H1 (cell line): ENCODE data around the gene SYNRG. TPM values are rescaled to one million over a fixed set of nuclear protein-coding genes. Genes with fewer than 3 reads are reported as not detected.

Experiments
- CTCF ChIA-PET: fragments of 300-600 bp; sonication (Branson Sonifier 250); formaldehyde crosslinking; loops from one replicate; lab custom pipeline; 2021; ENCODE audit not compliant: partially characterized antibody; lab: Charles Lee
- POLR2A ChIA-PET: fragments of 300-600 bp; sonication (Branson Sonifier 250); formaldehyde crosslinking; loops from one replicate; lab custom pipeline; 2021; ENCODE audit warnings: inconsistent platforms; ENCODE audit not compliant: partially characterized antibody; lab: Charles Lee
- DNase-seq, 2 experiments: peaks; one replicate each; pipeline versions ENCODE4 v3.0.0 to v3.0.0-alpha.2; 2010 to 2022; ENCODE audit warnings: low spot score in 2 of 2, low read depth in 1 of 2, mixed read lengths in 1 of 2
- FAIRE-seq: peaks from 2 replicates; lab custom pipeline; 2011; peaks lifted over from hg19 to GRCh38; lab: Jason Lieb, UNC
- H2AFZ ChIP-seq: 2 replicates; pipeline ENCODE4 v1.8.1; 2012; ENCODE audit warnings: low read length, inconsistent platforms
- H2AK5ac ChIP-seq: 2 replicates; pipeline ENCODE4 v1.6.1; 2013; ENCODE audit warnings: low read depth, low read length
- H2BK120ac ChIP-seq: replicated peaks from 2 replicates; pipeline ENCODE3; 2013; ENCODE audit warnings: low read depth, low read length, inconsistent platforms
- H2BK12ac ChIP-seq: 2 replicates; pipeline ENCODE4 v1.6.1; 2013; ENCODE audit warnings: low read depth, low read length
- H2BK15ac ChIP-seq: 2 replicates; pipeline ENCODE4 v1.6.1; 2013; ENCODE audit warnings: low read length
- H2BK20ac ChIP-seq: 2 replicates; pipeline ENCODE4 v1.6.1; 2013; ENCODE audit warnings: low read length
- H2BK5ac ChIP-seq: 2 replicates; pipeline ENCODE4 v1.6.1; 2013; ENCODE audit warnings: low read depth, low read length
- H3K14ac ChIP-seq: 2 replicates; pipeline ENCODE4 v1.6.1; 2013; ENCODE audit warnings: inconsistent platforms; ENCODE audit not compliant: insufficient read length
- H3K18ac ChIP-seq: 2 replicates; pipeline ENCODE4 v1.6.1; 2013; ENCODE audit warnings: low read length; ENCODE audit errors: extremely low read depth
- H3K23ac ChIP-seq: 2 replicates; pipeline ENCODE4 v1.6.1; 2013; ENCODE audit warnings: inconsistent platforms; ENCODE audit not compliant: insufficient read length
- H3K23me2 ChIP-seq: 2 replicates; pipeline ENCODE4 v1.6.1; 2013; ENCODE audit warnings: low read depth, low read length
- H3K27ac ChIP-seq: 2 replicates; pipeline ENCODE4 v1.6.1; 2011; ENCODE audit warnings: low read depth, low read length, inconsistent platforms
- H3K27me3 ChIP-seq, 4 experiments: replicated peaks in 1 of 4; 1 replicate in 1 of 4; 2 replicates in 3 of 4; pipeline versions ENCODE4 v1.6.1 to v1.8.1; 2011 to 2013; ENCODE audit warnings: low read length in 3 of 4, mild to moderate bottlenecking in 3 of 4, inconsistent platforms in 2 of 4, mixed read lengths in 2 of 4, moderate library complexity in 1 of 4; ENCODE audit not compliant: control insufficient read depth in 3 of 4, insufficient read depth in 3 of 4; ENCODE audit errors: extremely low read depth in 1 of 4
- H3K36me3 ChIP-seq, 4 experiments: 2 replicates each; pipeline versions ENCODE4 v1.6.1 to v1.8.1; 2011 to 2013; ENCODE audit warnings: mild to moderate bottlenecking in 4 of 4, low read length in 3 of 4, moderate library complexity in 2 of 4, control low read depth in 1 of 4, inconsistent platforms in 1 of 4; ENCODE audit not compliant: insufficient read depth in 4 of 4, control insufficient read depth in 2 of 4
- H3K4ac ChIP-seq: replicated peaks from 2 replicates; pipeline ENCODE3; 2013; ENCODE audit warnings: low read length, low read depth, mixed read lengths, inconsistent platforms; ENCODE audit not compliant: insufficient read length
- H3K4me1 ChIP-seq, 4 experiments: replicated peaks in 1 of 4; 1 replicate in 1 of 4; 2 replicates in 3 of 4; pipeline versions ENCODE4 v1.6.1 to v1.8.1; 2011 to 2013; ENCODE audit warnings: low read length in 3 of 4, inconsistent platforms in 2 of 4, mixed read lengths in 1 of 4; ENCODE audit not compliant: insufficient read depth in 4 of 4, control insufficient read depth in 3 of 4
- H3K4me2 ChIP-seq, 2 experiments: 2 replicates each; pipeline versions ENCODE4 v1.6.1 to v1.8.1; 2011 to 2013; ENCODE audit warnings: low read depth in 2 of 2, low read length in 2 of 2, control low read depth in 1 of 2, inconsistent platforms in 1 of 2, mild to moderate bottlenecking in 1 of 2; ENCODE audit not compliant: insufficient read depth in 1 of 2
- H3K4me3 ChIP-seq, 4 experiments: fragments of 200-600, 300-600 bp in 1 of 4; sonication (generic), shearing (Covaris generic), sonication (Bioruptor Twin) in 1 of 4; 2 replicates each; pipeline versions ENCODE4 v1.5.1 to v1.8.1; 2011 to 2016; ENCODE audit warnings: low read length in 4 of 4, low read depth in 3 of 4, control low read depth in 2 of 4, inconsistent platforms in 2 of 4, mild to moderate bottlenecking in 2 of 4, mixed read lengths in 1 of 4, moderate library complexity in 1 of 4; ENCODE audit not compliant: insufficient read depth in 2 of 4; ENCODE audit errors: extremely low read depth in 1 of 4
- H3K56ac ChIP-seq: replicated peaks from 2 replicates; pipeline ENCODE3; 2013; ENCODE audit warnings: low read depth, mild to moderate bottlenecking, mixed read lengths, low read length, inconsistent platforms; ENCODE audit not compliant: insufficient read length
- H3K79me1 ChIP-seq: 2 replicates; pipeline ENCODE4 v1.6.1; 2013; ENCODE audit warnings: low read depth, low read length, control low read depth
- H3K79me2 ChIP-seq, 2 experiments: 2 replicates each; pipeline versions ENCODE4 v1.6.1 to v1.8.1; 2012 to 2013; ENCODE audit warnings: low read length in 2 of 2, mild to moderate bottlenecking in 2 of 2, inconsistent platforms in 1 of 2; ENCODE audit not compliant: insufficient read depth in 2 of 2, control insufficient read depth in 1 of 2
- H3K9ac ChIP-seq, 4 experiments: replicated peaks in 1 of 4; 1 replicate in 1 of 4; 2 replicates in 3 of 4; pipeline versions ENCODE4 v1.6.1 to v1.8.1; 2011 to 2013; ENCODE audit warnings: low read depth in 3 of 4, low read length in 3 of 4, control low read depth in 2 of 4, mild to moderate bottlenecking in 2 of 4, moderate library complexity in 2 of 4, inconsistent platforms in 1 of 4; ENCODE audit errors: extremely low read depth in 1 of 4
- H3K9me3 ChIP-seq, 2 experiments: 2 replicates each; pipeline versions ENCODE4 v1.6.1 to v1.8.1; 2012 to 2013; ENCODE audit warnings: mild to moderate bottlenecking in 2 of 2, moderate library complexity in 2 of 2, control low read depth in 1 of 2, inconsistent platforms in 1 of 2, low read depth in 1 of 2, low read length in 1 of 2, mixed read lengths in 1 of 2; ENCODE audit not compliant: insufficient read depth in 2 of 2
- H4K20me1 ChIP-seq, 2 experiments: replicated peaks in 1 of 2; 2 replicates each; pipeline versions ENCODE3 to v1.8.1; 2011 to 2013; ENCODE audit warnings: inconsistent platforms in 2 of 2, low read length in 2 of 2, mild to moderate bottlenecking in 1 of 2; ENCODE audit not compliant: insufficient read depth in 2 of 2, control insufficient read depth in 1 of 2
- H4K5ac ChIP-seq: 2 replicates; pipeline ENCODE4 v1.6.1; 2013; ENCODE audit warnings: low read length, low read depth, mixed read lengths, inconsistent platforms; ENCODE audit not compliant: insufficient read length
- H4K8ac ChIP-seq: 2 replicates; pipeline ENCODE4 v1.8.0; 2013; ENCODE audit warnings: mild to moderate bottlenecking, moderate library complexity, low read length, inconsistent platforms; ENCODE audit not compliant: insufficient read depth; ENCODE audit errors: extremely low read depth
- H4K91ac ChIP-seq: replicated peaks from 2 replicates; pipeline ENCODE3; 2013; ENCODE audit warnings: low read length, mixed read lengths, inconsistent platforms; ENCODE audit not compliant: insufficient read length
- BCL11A ChIP-seq, 2 experiments: IDR thresholded peaks; one replicate each; pipeline ENCODE4 v1.6.1; 2011; ENCODE audit warnings: low read depth in 2 of 2, low read length in 2 of 2, mild to moderate bottlenecking in 2 of 2
- whole genome bisulfite sequencing, 2 experiments: shearing (Covaris generic) in 1 of 2; methylation state at CpG; one replicate each; pipeline versions ENCODE4 v1.1.6 to v1.1.7; 2013 to 2015; ENCODE audit warnings: low lambda C conversion rate in 2 of 2, mixed read lengths in 2 of 2, inconsistent platforms in 1 of 2, low coverage in 1 of 2, missing lambda C conversion rate in 1 of 2; ENCODE audit not compliant: insufficient replicate concordance in 2 of 2, insufficient coverage in 1 of 2, insufficient read length in 1 of 2; ENCODE audit errors: extremely low coverage in 1 of 2, missing lambda C conversion rate in 1 of 2; 5-methylcytosine and 5-hydroxymethylcytosine counted together
- polyA plus RNA-seq, 7 experiments: library from polyadenylated mRNA; depleted of rRNA in 3 of 7; stranded (reverse) in 5 of 7; unstranded in 2 of 7; fragments of >200 nt in 5 of 7; fragments of 200-250 nt in 2 of 7; gene quantifications; 1 replicate in 5 of 7; 2 replicates in 1 of 7; 4 replicates in 1 of 7; pipeline versions ENCODE4 v1.2.1 to v1.2.3, GENCODE V29; 2011 to 2013; ENCODE audit warnings: missing spikeins in 2 of 7, mixed read lengths in 2 of 7
- total RNA-seq: library from RNA; stranded (reverse); fragmentation: NEBNext Ultra II Directional; extraction: Animal tissue kit (Norgen Biotek cat#: 25700); gene quantifications from 2 replicates; pipeline ENCODE4 v1.2.1, GENCODE V29; 2021
- TF ChIP-seq, protein P1 (sequence below), 3 experiments: IDR thresholded peaks; 1 replicate in 2 of 3; 2 replicates in 1 of 3; pipeline versions ENCODE4 v1.5.1 to v1.6.1; 2011; ENCODE audit warnings: low read length in 3 of 3, mild to moderate bottlenecking in 3 of 3, inconsistent platforms in 2 of 3, low read depth in 1 of 3, moderate library complexity in 1 of 3; ENCODE audit not compliant: insufficient read depth in 1 of 3; ENCODE audit errors: control extremely low read depth in 1 of 3

SYNRG gene
- total and polyA plus RNA-seq, 2 of the 8 experiments (the other 6 are each of a cell fraction or from before 2014, with no cell fraction given): 7.7 to 31.7 TPM

DNA sequence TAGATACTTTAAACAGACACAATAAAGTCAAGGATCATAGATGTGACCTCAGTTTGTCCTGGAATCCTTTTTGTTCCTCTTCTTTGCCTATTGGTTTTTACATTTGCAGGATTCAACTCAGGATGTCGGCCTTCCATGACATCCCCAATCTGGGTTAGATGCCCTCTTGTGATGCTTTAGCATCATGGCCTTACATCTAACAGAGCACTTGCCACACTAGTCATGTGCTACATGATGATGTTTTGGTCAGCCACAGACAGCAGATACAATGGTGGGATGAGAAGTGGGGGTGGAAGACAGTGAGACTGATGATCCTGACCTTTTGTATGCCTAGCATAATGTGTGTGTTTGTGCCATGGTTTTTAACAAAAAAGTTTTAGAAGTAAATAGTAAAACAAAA lies 1.8 kb upstream of the SYNRG start:
- H4K91ac ChIP-seq: no peak overlapping the region
- H2BK12ac ChIP-seq: no peak overlapping the region
- POLR2A ChIA-PET: interaction anchor here (1.0 to 2.5 kb wide), 2 partner anchors 12 to 88 kb away, joined by 3 to 6 read pairs; no protein-coding TSS in a partner anchor
- H3K27ac ChIP-seq: no peak overlapping the region
- H2BK120ac ChIP-seq: no peak overlapping the region
- H3K4me1 ChIP-seq: peaks cover 0 to 3% (median 0%) of the 10 kb centered on the region in 4 experiments; a peak in 1 of 7 replicates
- H3K4ac ChIP-seq: no peak overlapping the region
- no peak overlapping the region for H3K18ac ChIP-seq
- H2AFZ ChIP-seq: no peak overlapping the region
- H3K79me2 ChIP-seq: peaks cover under 1 to 12% of the 10 kb centered on the region in 2 experiments; a peak in 2 of 4 replicates
- 67% methylated on average over 1 of the region's 1 CpG; no CpG with 5 or more reads in 1 of the 2 experiments for WGBS, 2 experiments
- H3K23me2 ChIP-seq: no peaks in the 10 kb centered on the region
- CTCF ChIA-PET: interaction anchor here (0.7 to 3.2 kb wide), 6 partner anchors 9 to 181 kb away, joined by 3 to 9 read pairs (median 5); no protein-coding TSS in a partner anchor
- H2BK20ac ChIP-seq: no peak overlapping the region
- H2AK5ac ChIP-seq: no peak overlapping the region
- TF ChIP-seq, protein P1, sequence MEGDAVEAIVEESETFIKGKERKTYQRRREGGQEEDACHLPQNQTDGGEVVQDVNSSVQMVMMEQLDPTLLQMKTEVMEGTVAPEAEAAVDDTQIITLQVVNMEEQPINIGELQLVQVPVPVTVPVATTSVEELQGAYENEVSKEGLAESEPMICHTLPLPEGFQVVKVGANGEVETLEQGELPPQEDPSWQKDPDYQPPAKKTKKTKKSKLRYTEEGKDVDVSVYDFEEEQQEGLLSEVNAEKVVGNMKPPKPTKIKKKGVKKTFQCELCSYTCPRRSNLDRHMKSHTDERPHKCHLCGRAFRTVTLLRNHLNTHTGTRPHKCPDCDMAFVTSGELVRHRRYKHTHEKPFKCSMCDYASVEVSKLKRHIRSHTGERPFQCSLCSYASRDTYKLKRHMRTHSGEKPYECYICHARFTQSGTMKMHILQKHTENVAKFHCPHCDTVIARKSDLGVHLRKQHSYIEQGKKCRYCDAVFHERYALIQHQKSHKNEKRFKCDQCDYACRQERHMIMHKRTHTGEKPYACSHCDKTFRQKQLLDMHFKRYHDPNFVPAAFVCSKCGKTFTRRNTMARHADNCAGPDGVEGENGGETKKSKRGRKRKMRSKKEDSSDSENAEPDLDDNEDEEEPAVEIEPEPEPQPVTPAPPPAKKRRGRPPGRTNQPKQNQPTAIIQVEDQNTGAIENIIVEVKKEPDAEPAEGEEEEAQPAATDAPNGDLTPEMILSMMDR (IDR thresholded peaks at IDR 0.05; ENCODE audit: control extremely low read depth in 1 of 3, insufficient read depth in 1 of 3, low read depth in 1 of 3, low read length in 3 of 3): peak in 1 of 3 experiments; percentile 6; a peak in 1 of 4 replicates
- no peak for TF ChIP-seq BCL11A (IDR thresholded peaks at IDR 0.05; ENCODE audit: low read depth in 2 of 2, low read length in 2 of 2)
- H4K20me1 ChIP-seq: no peaks in the 10 kb centered on the region
- H3K27me3 ChIP-seq: no peaks in the 10 kb centered on the region
- no peak overlapping the region for H3K23ac ChIP-seq
- H3K9me3 ChIP-seq: no peaks in the 10 kb centered on the region
- FAIRE-seq (no peak), DNase-seq (no peak)
- H3K56ac ChIP-seq: no peak overlapping the region
- no peak overlapping the region for H3K9ac ChIP-seq
- H3K36me3 ChIP-seq: peaks cover 2 to 30% (median 9%) of the 10 kb centered on the region in 4 experiments; a peak in 6 of 8 replicates
- H4K8ac ChIP-seq: no peak overlapping the region
- H3K14ac ChIP-seq: no peak overlapping the region
- no peak overlapping the region for H2BK5ac ChIP-seq
- no peak overlapping the region for H4K5ac ChIP-seq
- H3K79me1 ChIP-seq: no peaks in the 10 kb centered on the region
- no peak overlapping the region for H2BK15ac ChIP-seq
- no peak overlapping the region for H3K4me2 ChIP-seq
- no peak overlapping the region for H3K4me3 ChIP-seq
